ENCODE results near the gene NADK. TPM values are rescaled to one million over a fixed set of nuclear protein-coding genes. Genes with fewer than 3 reads are reported as not detected.

NADK gene
- total and polyA plus RNA-seq, 2 of the 13 experiments (the other 11 are each of a cell fraction or from before 2014, with no cell fraction given) = 56.6 to 60.1 TPM

GRCh38 chr1:1808206-1808605, 29.9 kb upstream of the NADK start:
- no peak overlapping the region for H3K27ac ChIP-seq (ENCODE audit: extremely low read length, insufficient read depth, low read length)
- CTCF ChIA-PET (ENCODE audit: low intra/inter-chr PET ratio, low total read pairs) = no interaction called here
- H2AFZ ChIP-seq (ENCODE audit: low read length) = no peak overlapping the region
- 97% methylated on average over 10 of the region's 10 CpGs for WGBS (ENCODE audit: low lambda C conversion rate)
- H3K4me2 ChIP-seq (ENCODE audit: low read depth, low read length) = no peak overlapping the region
- no peak for FAIRE-seq
- H3K27me3 ChIP-seq (ENCODE audit: control insufficient read depth in 1 of 2, insufficient read depth in 2 of 2, low read length in 2 of 2) = no peaks in the 10 kb centered on the region
- no peak for ATAC-seq
- no peak overlapping the region for H3K9ac ChIP-seq (ENCODE audit: insufficient read depth, low read depth, low read length)
- no peaks in the 10 kb centered on the region for H3K9me3 ChIP-seq (ENCODE audit: low read length)
- intact Hi-C loops (cut with micrococcal nuclease; ENCODE audit: unreplicated experiment) = no loop called here
- in situ Hi-C loops (cut with HindIII; ENCODE audit: extremely low pct_ligation_motif_present, low pct_unique_long_range_greater_than_20kb) = no loop called here
- no peak overlapping the region for H3K4me3 ChIP-seq (replicated peaks in 1 of 3; ENCODE audit: insufficient read depth in 1 of 3, low read depth in 2 of 3, low read length in 3 of 3)
- H3K36me3 ChIP-seq (replicated peaks in 1 of 2; ENCODE audit: control insufficient read depth in 1 of 2, insufficient read depth in 2 of 2, low read length in 2 of 2) = peaks cover 19 to 33% of the 10 kb centered on the region in 2 experiments; a peak in 4 of 5 replicates
- DNase-seq (ENCODE audit: low spot score) = no peak
- POLR2A ChIA-PET = no interaction called here
- H3K79me2 ChIP-seq (ENCODE audit: insufficient read depth, low read length) = no peaks in the 10 kb centered on the region
- TF ChIP-seq TP53 (CRISPR knock-in tag; conservative IDR thresholded peaks at IDR 0.05) (no peak), HES4 (CRISPR knock-in tag; IDR thresholded peaks at IDR 0.05; ENCODE audit: borderline replicate concordance) (no peak), RFX3 (CRISPR knock-in tag; IDR thresholded peaks at IDR 0.05) (no peak)
- no peaks in the 10 kb centered on the region for H4K20me1 ChIP-seq (ENCODE audit: insufficient read depth, low read length)
- no TSS peak for BruUV-seq (replicated peaks)
- no peaks in the 10 kb centered on the region for H3K4me1 ChIP-seq (ENCODE audit: insufficient read depth, low read length)

DNA sequence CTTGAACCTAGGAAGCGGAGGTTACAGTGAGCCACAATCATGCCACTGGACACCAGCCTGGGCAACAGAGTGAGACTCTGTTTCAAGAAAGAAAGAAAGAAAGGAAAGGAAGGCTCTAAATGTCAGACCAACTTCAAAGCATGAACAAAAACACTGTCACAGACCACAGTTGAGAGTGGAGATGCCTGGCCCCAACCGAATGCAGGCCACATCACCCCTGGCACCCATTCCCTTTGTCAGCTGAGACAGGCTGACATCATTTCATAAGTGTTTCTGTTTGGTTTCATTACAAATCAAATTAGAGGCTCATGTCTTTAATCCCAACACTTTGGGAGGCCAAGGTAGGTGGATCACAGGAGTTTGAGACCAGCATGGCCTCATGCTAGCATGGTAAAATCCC, 28.6 kb upstream of the NADK start:
- Histone ChIP-seq H3K36me3 (replicated peaks in 1 of 2; ENCODE audit: control insufficient read depth in 1 of 2, insufficient read depth in 2 of 2, low read length in 2 of 2) (peaks cover 18 to 44% of the 10 kb centered on the region in 2 experiments), H3K27me3 (ENCODE audit: control insufficient read depth in 1 of 2, insufficient read depth in 2 of 2, low read length in 2 of 2) (no peaks in the 10 kb centered on the region), H4K20me1 (ENCODE audit: insufficient read depth, low read length) (no peaks in the 10 kb centered on the region), H3K4me3 (replicated peaks in 1 of 3; ENCODE audit: insufficient read depth in 1 of 3, low read depth in 2 of 3, low read length in 3 of 3) (no peak overlapping the region), H3K79me2 (ENCODE audit: insufficient read depth, low read length) (no peaks in the 10 kb centered on the region), H3K9ac (ENCODE audit: insufficient read depth, low read depth, low read length) (no peak overlapping the region), H3K9me3 (ENCODE audit: low read length) (no peaks in the 10 kb centered on the region), H3K4me1 (ENCODE audit: insufficient read depth, low read length) (no peaks in the 10 kb centered on the region), H3K4me2 (ENCODE audit: low read depth, low read length) (no peak overlapping the region), H3K27ac (ENCODE audit: extremely low read length, insufficient read depth, low read length) (no peak overlapping the region), H2AFZ (ENCODE audit: low read length) (no peak overlapping the region)
- no TSS peak for BruUV-seq (replicated peaks)
- POLR2A ChIA-PET = no interaction called here
- DNase-seq (ENCODE audit: low spot score) = no peak
- intact Hi-C loops (cut with micrococcal nuclease; ENCODE audit: unreplicated experiment) (no loop called here), in situ Hi-C loops (cut with HindIII; ENCODE audit: extremely low pct_ligation_motif_present, low pct_unique_long_range_greater_than_20kb) (no loop called here)
- WGBS (ENCODE audit: low lambda C conversion rate) = 92% methylated on average over 2 of the region's 2 CpGs
- TF ChIP-seq FOXA1 (IDR thresholded peaks at IDR 0.05) = no peak
- TF ChIP-seq FOXA1 (CRISPR knock-in tag; IDR thresholded peaks at IDR 0.05) = no peak
- no peak for TF ChIP-seq NCOR1 (IDR thresholded peaks at IDR 0.05; ENCODE audit: borderline replicate concordance, low read length)
- no peak for TF ChIP-seq MATR3 (CRISPR knock-in tag; IDR thresholded peaks at IDR 0.05)
- no peak for TF ChIP-seq SRSF9 (IDR thresholded peaks at IDR 0.05; ENCODE audit: borderline replicate concordance, insufficient read depth, low read depth, low read length, poor library complexity, severe bottlenecking)
- no peak for TF ChIP-seq GTF3A (CRISPR knock-in tag; conservative IDR thresholded peaks at IDR 0.05)
- no peak for TF ChIP-seq ZNF224 (CRISPR knock-in tag; IDR thresholded peaks at IDR 0.05)
- no peak for TF ChIP-seq ZNF383 (CRISPR knock-in tag; IDR thresholded peaks at IDR 0.05; ENCODE audit: borderline replicate concordance)
- CTCF ChIA-PET (ENCODE audit: low intra/inter-chr PET ratio, low total read pairs) = no interaction called here
- no peak for FAIRE-seq
- no peak for ATAC-seq

Measured in HepG2 (cell line).